Spinal cord (tissue), 10 donors: ENCODE data around the gene NSUN5. TPM values are rescaled to one million over a fixed set of nuclear protein-coding genes. Genes with fewer than 3 reads are reported as not detected.
A peak's percentile ranks its signal among the peaks of the same experiment; 100 is the strongest.

Experiments
- DNase-seq, 6 donors: peaks; one replicate each; pipeline versions ENCODE4 v3.0.0 to v3.0.0-alpha.2; 2013 to 2015; ENCODE audit warnings: low spot score in 6 of 6, low read depth in 4 of 6
- H3K27ac ChIP-seq: one replicate; pipeline ENCODE4 v1.5.1; 2013; ENCODE audit warnings: low read depth, low read length, control low read depth
- H3K27me3 ChIP-seq: one replicate; pipeline ENCODE4 v1.6.1; 2013; ENCODE audit warnings: low read length; ENCODE audit not compliant: control insufficient read depth, insufficient read depth
- H3K36me3 ChIP-seq: one replicate; pipeline ENCODE4 v1.6.1; 2013; ENCODE audit warnings: low read length; ENCODE audit not compliant: control insufficient read depth, insufficient read depth
- H3K4me1 ChIP-seq: one replicate; pipeline ENCODE4 v1.6.1; 2013; ENCODE audit warnings: low read length; ENCODE audit not compliant: control insufficient read depth, insufficient read depth
- H3K4me3 ChIP-seq: one replicate; pipeline ENCODE4 v1.5.1; 2013; ENCODE audit warnings: low read depth, low read length, control low read depth
- H3K9me3 ChIP-seq: one replicate; pipeline ENCODE4 v1.6.1; 2013; ENCODE audit warnings: low read length; ENCODE audit not compliant: control insufficient read depth, insufficient read depth
- WGBS: methylation state at CpG from one replicate; pipeline ENCODE4 v1.1.5; 2013; ENCODE audit warnings: missing lambda C conversion rate; ENCODE audit not compliant: insufficient coverage; 5-methylcytosine and 5-hydroxymethylcytosine counted together
- polyA plus RNA-seq, 2 donors: library from polyadenylated mRNA; unstranded; fragments of 120-200 nt; gene quantifications; one replicate each; pipeline ENCODE4 v1.2.1, GENCODE V29; 2013; ENCODE audit not compliant: insufficient read length in 2 of 2
- total RNA-seq, 2 donors: library from RNA; depleted of rRNA in 1 of 2; stranded (reverse); fragments of 120-200 nt in 1 of 2; fragments of >200 nt in 1 of 2; gene quantifications; one replicate each; pipeline versions ENCODE4 v1.2.3 to v1.2.4, GENCODE V29; 2013 to 2014
- donor health status: healthy.

The NSUN5 gene
- total and polyA plus RNA-seq, 4 donors = 13.2 to 33.6 (median 24.1) TPM

GRCh38 chr7:73345951-73346350 is 37.3 kb upstream of the NSUN5 start:
- 61% methylated on average over 3 of the region's 8 CpGs for WGBS

DNA sequence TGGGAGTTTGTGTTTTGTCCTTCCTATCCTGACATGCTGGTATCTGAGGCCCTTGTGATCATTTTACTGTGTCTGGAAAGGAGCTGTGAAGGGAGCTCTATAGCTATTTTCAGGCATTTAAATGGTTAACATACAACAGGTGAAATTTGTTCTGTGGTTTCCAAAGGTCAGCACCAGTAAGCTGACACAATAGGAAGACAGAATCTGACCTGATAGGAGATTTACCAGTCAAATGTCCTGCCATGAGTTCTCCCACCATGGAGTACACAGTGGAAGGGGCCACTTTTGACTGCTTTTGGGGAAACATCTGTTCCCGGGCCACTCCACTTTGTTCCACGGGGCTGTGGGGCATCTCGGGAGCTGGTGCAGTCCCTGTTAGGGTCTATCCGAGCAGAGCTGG is 36.9 kb upstream of the NSUN5 start:
- Histone ChIP-seq H3K27me3 (no peaks in the 10 kb centered on the region), H3K4me3 (no peak overlapping the region), H3K4me1 (peaks cover 29% of the 10 kb centered on the region), H3K27ac (no peak overlapping the region), H3K36me3 (no peaks in the 10 kb centered on the region), H3K9me3 (no peaks in the 10 kb centered on the region)
- no peak for DNase-seq
- WGBS = 74% methylated on average over 3 of the region's 4 CpGs

More at GRCh38 chr7:73345951-73346350, 37.3 kb upstream of the NSUN5 start:
- H3K27me3 ChIP-seq = no peaks in the 10 kb centered on the region
- peaks cover 31% of the 10 kb centered on the region for H3K4me1 ChIP-seq
- peak in 2 of 6 donors; percentile 6 to 79 for DNase-seq
- no peaks in the 10 kb centered on the region for H3K9me3 ChIP-seq
- peak overlapping the region; percentile 29 for H3K27ac ChIP-seq
- no peaks in the 10 kb centered on the region for H3K36me3 ChIP-seq
- no peak overlapping the region for H3K4me3 ChIP-seq

DNA sequence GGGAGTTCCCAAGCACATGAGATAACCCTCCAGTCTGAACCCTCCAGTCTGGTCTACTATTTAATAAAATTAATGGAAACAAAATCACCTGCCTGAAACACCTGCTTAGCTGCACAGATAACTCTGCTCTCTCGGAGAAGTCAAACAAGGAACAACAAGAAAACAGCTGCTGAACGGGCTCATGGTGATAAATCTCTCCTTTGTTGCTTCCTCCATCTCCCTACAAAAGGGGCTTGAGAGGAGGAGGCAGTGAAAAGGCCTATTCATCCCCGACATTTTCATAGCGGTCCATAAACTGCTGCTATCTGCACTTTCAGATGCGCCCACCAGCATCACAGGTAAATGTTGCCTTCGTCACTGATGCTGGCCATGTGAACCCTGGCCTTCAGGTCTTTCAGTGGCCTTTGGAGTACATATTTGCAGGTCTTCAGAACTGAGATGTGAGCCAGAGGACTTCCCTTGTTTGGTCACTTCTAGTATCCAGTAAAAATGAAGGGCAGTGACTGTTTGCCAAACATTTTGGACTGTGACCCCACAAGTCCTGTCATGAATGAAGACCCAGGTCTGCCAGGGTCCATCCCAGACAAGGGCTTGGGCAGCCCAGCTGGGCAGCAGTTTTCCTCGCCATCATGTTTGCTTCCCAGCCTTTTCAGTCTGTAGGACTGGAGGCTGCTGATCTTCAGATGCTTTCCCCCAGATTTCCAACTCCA is 35.2 kb upstream of the NSUN5 start:
- Histone ChIP-seq H3K27ac (no peak overlapping the region), H3K4me1 (peaks cover 24% of the 10 kb centered on the region), H3K36me3 (no peaks in the 10 kb centered on the region), H3K4me3 (no peak overlapping the region), H3K27me3 (no peaks in the 10 kb centered on the region), H3K9me3 (no peaks in the 10 kb centered on the region)
- WGBS = 46% methylated on average over 6 of the region's 7 CpGs
- DNase-seq = peak in 2 of 6 donors; percentile 43 to 52

- no peaks in the 10 kb centered on the region for H3K27me3 ChIP-seq
- peaks cover 24% of the 10 kb centered on the region for H3K4me1 ChIP-seq
- H3K36me3 ChIP-seq = no peaks in the 10 kb centered on the region
- peak in 4 of 6 donors; percentile 39 to 85 (median 58) for DNase-seq
- H3K4me3 ChIP-seq = peak overlapping the region; percentile 18
- H3K27ac ChIP-seq = peak overlapping the region; percentile 29
- 49% methylated on average over 6 of the region's 8 CpGs for WGBS
- H3K9me3 ChIP-seq = no peaks in the 10 kb centered on the region
Observed at GRCh38 chr7:73342645-73343044, 34.0 kb upstream of the NSUN5 start.

DNA sequence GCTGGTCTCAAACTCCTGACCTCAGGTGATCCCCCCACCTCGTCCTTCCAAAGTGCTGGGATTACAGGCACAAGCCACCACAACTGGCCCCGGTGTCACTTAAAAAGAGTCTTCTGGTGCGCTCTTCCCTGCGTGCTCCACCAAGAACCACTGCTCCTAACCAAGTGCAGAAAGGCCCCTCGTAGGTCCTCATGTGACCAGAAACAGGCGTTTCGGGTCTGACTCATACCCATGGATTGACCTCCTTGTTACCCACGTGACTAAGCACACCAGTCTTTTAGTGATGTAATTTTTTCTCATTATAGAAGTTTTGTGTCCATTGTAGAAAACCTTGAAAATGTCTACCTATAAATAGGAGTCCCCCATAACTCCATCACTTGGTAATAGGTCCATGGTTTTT is 33.3 kb upstream of the NSUN5 start:
- DNase-seq = no peak
- Histone ChIP-seq H3K9me3 (no peaks in the 10 kb centered on the region), H3K4me1 (peaks cover 24% of the 10 kb centered on the region), H3K4me3 (no peak overlapping the region), H3K27ac (no peak overlapping the region), H3K27me3 (no peaks in the 10 kb centered on the region), H3K36me3 (no peaks in the 10 kb centered on the region)
- 96% methylated on average over 4 of the region's 8 CpGs for WGBS

- H3K4me1 ChIP-seq = peaks cover 18% of the 10 kb centered on the region
- no peak overlapping the region for H3K4me3 ChIP-seq
- no peaks in the 10 kb centered on the region for H3K27me3 ChIP-seq
- no peaks in the 10 kb centered on the region for H3K36me3 ChIP-seq
- H3K27ac ChIP-seq = no peak overlapping the region
- H3K9me3 ChIP-seq = no peaks in the 10 kb centered on the region
- 58% methylated on average over 4 of the region's 7 CpGs for WGBS
- no peak for DNase-seq
Observed at GRCh38 chr7:73340514-73340913, 31.9 kb upstream of the NSUN5 start.

GRCh38 chr7:73338321-73338720 is 29.7 kb upstream of the NSUN5 start:
- no peak for DNase-seq
- no peaks in the 10 kb centered on the region for H3K36me3 ChIP-seq
- no peak overlapping the region for H3K27ac ChIP-seq
- no peak overlapping the region for H3K4me3 ChIP-seq
- H3K27me3 ChIP-seq = no peaks in the 10 kb centered on the region
- no peaks in the 10 kb centered on the region for H3K9me3 ChIP-seq
- H3K4me1 ChIP-seq = peaks cover 10% of the 10 kb centered on the region
- 89% methylated on average over 5 of the region's 10 CpGs for WGBS

- no peak overlapping the region for H3K4me3 ChIP-seq
- H3K36me3 ChIP-seq = no peaks in the 10 kb centered on the region
- no peaks in the 10 kb centered on the region for H3K9me3 ChIP-seq
- no peaks in the 10 kb centered on the region for H3K27me3 ChIP-seq
- WGBS = 94% methylated on average over 4 of the region's 6 CpGs
- peaks cover 4% of the 10 kb centered on the region for H3K4me1 ChIP-seq
- DNase-seq = no peak
- H3K27ac ChIP-seq = no peak overlapping the region
Observed at GRCh38 chr7:73332447-73332846, 23.8 kb upstream of the NSUN5 start.

- Histone ChIP-seq H3K27me3 (no peaks in the 10 kb centered on the region), H3K27ac (no peak overlapping the region), H3K9me3 (no peaks in the 10 kb centered on the region), H3K4me3 (no peak overlapping the region), H3K36me3 (no peaks in the 10 kb centered on the region), H3K4me1 (peaks cover 4% of the 10 kb centered on the region)
- DNase-seq = no peak
- WGBS = 46% methylated on average over 6 of the region's 6 CpGs
Observed at GRCh38 chr7:73330772-73331171, 22.1 kb upstream of the NSUN5 start.

DNA sequence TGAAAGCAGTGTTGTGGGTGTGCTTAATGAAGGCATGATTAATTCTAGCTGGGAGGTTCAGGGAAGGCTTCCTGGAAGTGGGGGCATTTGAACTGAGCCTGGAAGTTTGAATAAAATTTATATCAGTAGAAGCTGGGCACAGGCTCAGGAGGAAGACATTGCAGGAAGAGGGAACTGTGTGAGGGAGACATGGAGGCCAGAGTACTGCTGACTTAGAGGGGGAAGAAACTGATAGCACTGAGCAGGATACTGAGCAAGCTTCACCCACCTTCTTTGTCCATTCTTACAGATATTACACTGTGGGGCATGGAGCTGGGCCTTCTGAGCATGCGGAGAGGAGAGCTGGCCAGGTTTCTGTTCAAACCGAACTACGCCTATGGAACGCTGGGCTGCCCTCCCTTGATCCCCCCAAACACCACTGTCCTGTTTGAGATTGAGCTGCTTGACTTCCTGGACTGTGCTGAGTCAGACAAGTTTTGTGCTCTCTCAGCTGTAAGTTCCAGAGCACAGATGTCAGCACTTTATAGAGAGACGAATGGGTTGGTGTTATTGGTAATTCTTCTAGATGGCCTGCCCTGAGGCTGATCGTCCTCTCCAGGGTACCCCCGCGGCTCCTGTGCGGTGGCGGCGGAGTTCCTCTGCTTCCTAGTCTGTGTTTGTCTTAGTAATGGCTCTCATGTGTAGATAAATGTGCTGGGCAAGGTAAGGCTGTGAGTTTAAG is 21.4 kb upstream of the NSUN5 start:
- H3K27me3 ChIP-seq = no peaks in the 10 kb centered on the region
- no peaks in the 10 kb centered on the region for H3K36me3 ChIP-seq
- H3K9me3 ChIP-seq = no peaks in the 10 kb centered on the region
- no peak overlapping the region for H3K4me3 ChIP-seq
- H3K4me1 ChIP-seq = peaks cover 4% of the 10 kb centered on the region
- peak overlapping the region; percentile 43 for H3K27ac ChIP-seq
- DNase-seq = peak in 1 of 6 donors; percentile 51
- WGBS = 55% methylated on average over 11 of the region's 11 CpGs
